ENCODE data around the gene SCD5.

DNA sequence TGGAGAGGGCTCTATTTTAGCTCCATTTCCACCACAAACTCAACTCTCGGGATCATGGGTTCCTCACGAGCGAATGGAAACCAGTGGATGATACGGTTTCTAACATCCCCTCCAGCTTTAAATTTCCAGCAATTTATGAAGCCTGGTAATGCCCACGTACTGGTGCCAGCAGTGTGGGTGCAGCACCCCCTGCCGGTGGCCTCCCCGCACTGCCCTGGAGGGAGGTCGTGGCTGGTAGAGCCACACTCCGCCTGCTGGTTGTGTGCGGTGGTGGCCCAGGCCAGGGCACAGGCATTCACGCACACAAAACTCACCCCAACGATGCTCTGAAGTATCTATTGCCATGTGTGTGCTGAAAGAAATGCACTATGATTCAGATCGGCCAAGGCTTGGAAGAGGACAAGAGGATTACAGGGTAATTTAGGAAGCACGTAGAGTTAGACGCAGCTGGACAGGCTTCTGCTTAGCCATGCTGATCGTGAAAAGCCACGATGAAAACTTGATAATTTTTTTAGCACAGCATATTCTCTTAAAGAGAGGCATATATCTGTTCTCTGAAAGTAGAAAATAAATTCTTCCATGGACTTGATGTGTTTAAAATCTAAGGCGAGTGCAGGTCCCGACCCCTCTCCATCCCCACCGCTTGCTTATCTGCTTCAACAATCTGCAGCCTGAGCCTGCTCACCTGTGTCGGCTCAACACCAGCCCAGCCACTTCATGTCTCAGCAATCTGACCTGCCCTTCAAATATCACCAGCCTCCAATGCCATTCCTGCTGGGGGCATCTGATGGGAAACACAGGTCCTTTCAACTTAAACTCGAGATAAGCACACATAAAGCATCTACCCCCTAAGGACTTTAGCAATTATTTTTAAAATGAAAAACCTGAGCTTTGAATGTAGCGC, 59.1 kb downstream of the SCD5 start:
- TF ChIP-seq, protein P1, sequence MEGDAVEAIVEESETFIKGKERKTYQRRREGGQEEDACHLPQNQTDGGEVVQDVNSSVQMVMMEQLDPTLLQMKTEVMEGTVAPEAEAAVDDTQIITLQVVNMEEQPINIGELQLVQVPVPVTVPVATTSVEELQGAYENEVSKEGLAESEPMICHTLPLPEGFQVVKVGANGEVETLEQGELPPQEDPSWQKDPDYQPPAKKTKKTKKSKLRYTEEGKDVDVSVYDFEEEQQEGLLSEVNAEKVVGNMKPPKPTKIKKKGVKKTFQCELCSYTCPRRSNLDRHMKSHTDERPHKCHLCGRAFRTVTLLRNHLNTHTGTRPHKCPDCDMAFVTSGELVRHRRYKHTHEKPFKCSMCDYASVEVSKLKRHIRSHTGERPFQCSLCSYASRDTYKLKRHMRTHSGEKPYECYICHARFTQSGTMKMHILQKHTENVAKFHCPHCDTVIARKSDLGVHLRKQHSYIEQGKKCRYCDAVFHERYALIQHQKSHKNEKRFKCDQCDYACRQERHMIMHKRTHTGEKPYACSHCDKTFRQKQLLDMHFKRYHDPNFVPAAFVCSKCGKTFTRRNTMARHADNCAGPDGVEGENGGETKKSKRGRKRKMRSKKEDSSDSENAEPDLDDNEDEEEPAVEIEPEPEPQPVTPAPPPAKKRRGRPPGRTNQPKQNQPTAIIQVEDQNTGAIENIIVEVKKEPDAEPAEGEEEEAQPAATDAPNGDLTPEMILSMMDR (IDR thresholded peaks at IDR 0.05) = peak; percentile 99
- TF ChIP-seq ZFX (IDR thresholded peaks at IDR 0.05; ENCODE audit: borderline replicate concordance) = no peak

Measured in 22Rv1 (cell line).